Activated CD8-positive, alpha-beta memory T cell treated with anti-CD3 and anti-CD28 coated beads, Interleukin-2, amount 50 U/mL, for 1 hour (primary cell): Measurements from ENCODE around the gene STX1A.
"Not testable (repeated sequence)": the region's sequence is repeated elsewhere in the genome, so short reads cannot be mapped to it uniquely, and the experiment has no call there.

Source experiments
- DNase-seq: peaks from one replicate; pipeline ENCODE4 v3.0.0-alpha.2; 2020; ENCODE audit errors: extremely low read depth

STX1A gene

DNA sequence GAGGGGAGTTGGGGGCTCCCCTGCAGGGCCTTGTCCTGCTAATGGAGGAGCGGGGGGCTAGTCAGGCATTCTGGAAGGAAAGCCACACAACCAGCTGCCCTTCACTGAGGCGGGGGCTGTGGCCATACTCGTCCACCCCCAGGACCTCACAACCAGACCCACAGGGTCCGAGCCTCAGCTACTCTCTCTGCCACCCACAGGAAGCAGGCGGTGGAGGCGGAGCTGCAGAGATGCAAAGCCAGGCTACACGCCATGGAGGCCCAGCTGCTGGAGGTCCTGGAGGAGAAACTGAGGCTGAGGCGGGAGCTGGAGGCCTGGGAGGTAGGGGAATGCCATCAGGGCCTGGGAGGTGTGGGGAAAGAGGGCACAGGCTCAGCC lies 16.0 kb upstream of the STX1A start:
- DNase-seq = no peak

DNA sequence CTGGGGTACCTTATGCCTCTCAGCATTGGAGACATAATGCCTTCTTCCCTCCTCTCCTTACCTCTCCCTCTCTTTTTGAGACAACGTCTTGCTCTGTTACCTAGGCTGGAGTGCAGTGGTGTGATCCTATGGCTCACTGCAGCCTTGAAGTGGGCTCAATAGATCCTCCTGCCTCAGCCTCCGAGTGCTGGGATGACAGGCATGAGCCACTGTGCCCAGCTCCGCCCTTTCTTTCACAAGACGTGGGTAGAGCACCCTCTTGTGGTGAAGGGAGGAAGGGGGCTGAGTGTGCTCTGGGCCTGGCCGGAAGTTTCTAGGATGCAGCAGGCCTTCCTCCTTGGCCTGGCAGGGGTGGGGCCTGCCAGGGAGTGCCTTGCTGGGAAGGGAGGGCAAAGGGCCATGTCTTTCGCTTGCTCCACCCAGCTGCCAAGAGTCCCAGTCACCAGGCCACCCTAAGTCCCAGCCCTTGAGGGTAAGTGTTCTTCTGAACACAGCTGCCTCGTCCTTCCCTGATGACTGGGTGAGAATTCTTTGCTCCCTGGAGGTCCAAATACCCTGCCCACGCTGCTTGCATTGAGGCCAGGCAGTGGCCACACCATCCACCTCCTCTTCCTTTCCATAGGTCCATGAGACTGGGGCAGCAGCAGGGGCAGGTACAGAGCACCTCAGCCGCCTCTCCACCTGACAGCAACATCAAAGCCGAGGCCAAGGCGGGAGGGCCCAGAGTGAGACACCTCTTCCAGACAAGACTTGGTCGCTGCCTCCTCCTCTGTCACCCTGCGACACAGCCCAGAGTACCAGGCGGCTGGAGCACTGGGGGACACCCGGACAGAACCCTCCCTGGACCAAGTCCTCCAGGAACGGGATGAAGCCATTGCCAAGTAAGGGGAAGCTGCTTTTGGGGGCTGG lies 15.4 kb upstream of the STX1A start:
- peak; percentile 66 for DNase-seq

DNA sequence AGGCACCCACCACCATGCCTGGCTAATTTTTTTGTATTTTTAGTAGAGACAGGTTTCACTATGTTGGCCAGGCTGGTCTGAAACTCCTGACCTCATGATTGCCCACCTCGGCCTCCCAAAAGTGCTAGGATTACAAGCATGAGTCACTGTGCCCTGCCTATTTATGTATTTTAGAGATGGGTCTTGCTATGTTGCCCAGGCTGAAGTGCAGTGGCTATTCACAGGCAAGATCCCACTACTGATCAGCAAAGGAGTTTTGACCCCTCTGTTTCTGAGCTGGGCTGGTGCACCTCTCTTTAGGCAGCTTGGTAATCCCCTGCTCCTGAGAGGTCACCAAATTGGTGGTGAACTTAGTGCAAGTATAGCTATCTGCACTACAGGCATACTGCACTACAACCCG lies 12.9 kb upstream of the STX1A start:
- no peak for DNase-seq

DNA sequence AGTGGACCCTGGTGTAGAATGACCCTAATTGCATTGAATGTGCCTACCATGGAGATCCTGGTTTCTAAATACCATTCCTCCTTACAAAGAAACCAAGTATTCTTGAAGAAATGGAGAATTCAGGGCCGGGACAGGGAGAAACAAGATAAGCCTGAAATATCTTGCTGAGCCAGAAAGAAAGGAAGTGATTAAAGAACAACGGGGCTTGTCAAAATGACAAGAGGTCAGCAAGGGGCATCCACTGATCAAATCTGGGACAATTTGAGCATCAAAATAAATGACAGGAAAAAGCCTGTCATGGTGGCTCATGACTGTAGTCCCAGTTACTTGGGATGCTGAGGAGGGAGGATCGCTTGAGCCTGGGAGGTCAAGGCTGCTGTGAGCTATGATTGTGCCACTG lies 11.0 kb upstream of the STX1A start:
- DNase-seq = no peak

DNA sequence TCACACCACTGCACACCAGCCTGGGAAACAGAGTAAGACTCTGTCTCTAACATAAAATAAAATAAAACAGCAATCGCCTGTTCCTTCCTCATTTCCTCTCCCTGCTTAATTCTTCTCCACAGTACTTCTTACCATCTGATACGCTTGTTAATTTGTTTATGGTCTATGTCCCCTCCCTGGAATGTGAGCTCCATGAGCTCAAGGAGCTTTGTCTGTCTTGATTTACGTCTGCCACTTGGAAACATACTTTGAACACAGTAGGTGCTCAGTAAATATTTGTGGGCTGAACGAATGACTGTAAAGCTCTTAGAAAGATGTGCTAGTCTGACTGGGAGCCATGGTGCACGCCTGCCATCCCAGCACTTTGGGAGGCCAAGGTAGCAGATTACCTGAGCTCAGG lies 9.1 kb upstream of the STX1A start:
- DNase-seq = no peak

DNA sequence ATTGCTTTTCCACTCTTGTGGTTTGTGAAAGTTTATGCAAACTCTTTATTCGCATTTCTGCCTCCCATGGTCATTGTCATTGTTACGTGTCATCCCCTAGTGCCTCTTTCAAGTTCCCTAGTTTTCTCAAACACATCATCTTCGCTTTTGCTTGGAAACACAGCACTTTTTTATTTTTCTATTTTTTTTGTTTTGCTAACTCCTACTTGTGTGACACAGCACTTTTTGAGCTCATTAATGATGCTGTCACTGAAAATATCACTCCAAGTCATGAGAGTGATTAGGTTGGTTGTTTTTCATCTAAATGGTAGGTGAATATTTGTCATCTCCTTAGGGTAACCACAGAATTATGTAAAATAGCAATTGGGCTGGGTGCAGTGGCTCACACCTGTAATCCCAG lies 8.5 kb upstream of the STX1A start:
- DNase-seq = no peak

DNA sequence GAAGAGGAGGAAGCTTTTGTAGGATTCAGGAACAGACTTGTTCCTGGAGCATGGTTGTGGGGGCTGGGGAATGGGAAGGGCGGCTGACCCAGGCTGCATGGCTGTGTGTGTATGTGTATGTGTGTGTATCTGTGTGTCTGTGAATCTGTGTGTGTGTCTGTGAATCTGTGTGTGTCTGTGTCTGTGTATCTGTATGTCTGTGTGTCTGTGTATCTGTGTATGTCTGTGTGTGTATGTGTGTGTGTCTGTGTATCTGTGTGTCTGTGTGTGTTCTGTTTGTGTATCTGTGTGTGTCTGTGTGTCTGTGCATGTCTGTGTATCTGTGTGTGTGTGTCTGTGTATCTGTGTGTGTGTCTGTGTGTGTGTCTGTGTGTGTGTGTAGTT lies 6.6 kb upstream of the STX1A start:
- DNase-seq = no peak

DNA sequence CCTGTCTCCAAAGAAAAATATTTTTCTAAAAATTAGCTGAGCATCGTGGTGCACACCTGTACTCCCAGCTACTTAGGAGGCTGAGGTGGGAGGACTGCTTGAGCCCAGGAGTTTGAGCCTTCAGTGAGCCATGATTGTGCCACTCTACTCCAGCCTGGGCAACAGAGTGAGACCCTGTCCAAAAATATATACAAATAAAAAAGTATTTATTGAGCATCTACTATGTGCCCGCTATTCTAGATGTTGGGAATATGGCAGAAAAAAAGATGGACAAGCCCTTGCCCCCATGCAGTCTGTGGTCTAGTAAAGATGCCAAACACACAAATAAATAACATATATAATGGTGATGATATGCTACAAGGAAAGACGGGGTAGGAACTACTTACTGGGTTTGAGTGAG lies 4.3 kb upstream of the STX1A start:
- DNase-seq = no peak

DNA sequence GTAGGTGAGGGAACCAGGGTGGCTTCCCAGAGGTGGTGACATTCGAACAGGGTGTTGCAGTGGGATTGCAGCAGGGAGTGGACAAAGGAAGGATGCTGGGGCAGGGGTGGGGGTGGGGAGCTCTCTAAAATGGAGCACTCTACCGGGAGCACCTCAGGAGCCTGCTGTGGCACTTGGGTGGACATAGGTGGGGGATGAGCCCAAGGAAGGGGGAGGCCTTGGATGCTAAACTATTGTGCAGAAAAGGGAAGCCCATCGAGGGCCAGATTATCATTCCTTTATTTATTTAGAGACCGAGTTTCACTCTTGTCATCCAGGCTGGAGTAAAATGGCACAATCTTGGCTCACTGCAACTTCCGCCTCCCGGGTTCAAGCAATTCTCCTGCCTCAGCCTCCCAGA lies 3.3 kb upstream of the STX1A start:
- DNase-seq = no peak

DNA sequence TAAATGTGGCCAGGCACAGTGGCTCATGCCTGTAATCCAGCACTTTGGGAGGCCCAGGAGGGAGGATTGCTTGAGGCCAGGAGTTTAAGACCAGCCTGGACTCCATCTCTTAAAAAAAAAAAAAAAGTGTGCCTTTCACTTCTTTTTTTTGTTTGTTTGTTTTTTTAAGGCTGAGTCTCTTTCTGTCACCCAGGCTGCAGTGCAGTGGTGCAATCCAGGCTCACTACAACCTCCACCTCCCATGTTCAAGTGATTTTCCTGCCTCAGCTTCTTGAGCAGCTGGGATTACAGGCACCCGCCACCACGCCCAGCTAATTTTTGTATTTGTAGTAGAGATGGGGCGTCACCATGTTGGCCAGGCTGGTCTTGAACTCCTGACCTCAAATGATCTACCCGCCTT lies 2.7 kb upstream of the STX1A start:
- DNase-seq = not testable (repeated sequence)

DNA sequence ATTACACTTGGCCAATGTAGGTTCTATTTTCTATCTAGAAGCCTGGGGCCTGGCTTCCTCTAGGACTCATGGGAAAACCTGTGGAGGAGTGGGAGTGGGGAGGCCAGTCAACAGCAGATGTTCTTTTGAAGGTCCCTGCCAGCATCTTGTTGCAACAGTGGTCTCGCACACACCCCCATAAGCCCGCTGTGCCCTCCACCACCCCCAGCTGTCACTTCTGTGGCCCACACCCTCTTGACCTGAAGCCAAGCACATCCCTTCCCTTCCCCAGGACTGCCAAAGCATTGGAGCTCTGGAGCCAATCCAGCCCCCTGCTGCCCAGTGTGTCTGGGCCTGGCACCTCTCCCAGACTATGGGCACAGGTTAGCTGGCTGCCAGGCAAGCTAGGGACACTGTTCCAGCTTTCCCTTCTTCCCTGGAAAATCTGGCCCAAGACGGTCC lies 1.9 kb upstream of the STX1A start:
- no peak for DNase-seq

DNA sequence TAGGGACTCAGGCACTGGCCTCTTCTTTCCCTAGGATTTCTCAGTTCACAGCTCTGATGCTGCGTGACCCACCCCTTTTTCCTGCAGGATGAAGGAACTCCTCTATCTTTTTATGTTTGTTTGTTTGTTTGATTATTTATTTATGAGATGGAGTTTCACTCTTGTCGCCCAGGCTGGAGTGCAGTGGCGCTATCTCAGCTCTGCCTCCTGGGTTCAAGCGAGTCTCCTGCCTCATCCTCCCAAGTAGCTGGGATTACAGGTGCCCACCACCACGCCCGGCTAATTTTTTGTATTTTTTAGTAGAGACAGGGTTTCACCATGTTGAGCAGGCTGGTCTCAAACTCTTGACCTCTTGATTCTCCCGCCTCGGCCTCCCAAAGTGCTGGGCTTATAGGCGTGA lies 974 bp upstream of the STX1A start:
- DNase-seq = not testable (repeated sequence)

DNA sequence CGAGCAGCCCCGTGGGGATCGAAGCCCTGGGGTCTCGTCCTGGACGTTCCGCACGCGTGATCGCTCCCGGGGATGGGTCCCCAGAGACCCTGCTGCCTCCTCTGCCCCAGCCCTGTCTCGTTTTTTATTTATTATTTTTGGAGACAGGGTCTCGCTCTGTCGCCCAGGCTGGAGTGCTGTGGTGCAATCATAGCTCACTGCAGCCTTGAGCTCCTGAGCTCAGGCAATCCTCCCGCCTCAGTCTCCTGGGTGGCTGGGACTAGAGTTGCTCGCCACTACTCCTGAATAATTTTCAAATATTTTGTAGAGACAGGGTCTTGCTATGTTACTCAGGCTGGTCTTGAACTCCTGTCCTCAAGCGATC lies 319 bp upstream of the STX1A start:
- DNase-seq = no peak

DNA sequence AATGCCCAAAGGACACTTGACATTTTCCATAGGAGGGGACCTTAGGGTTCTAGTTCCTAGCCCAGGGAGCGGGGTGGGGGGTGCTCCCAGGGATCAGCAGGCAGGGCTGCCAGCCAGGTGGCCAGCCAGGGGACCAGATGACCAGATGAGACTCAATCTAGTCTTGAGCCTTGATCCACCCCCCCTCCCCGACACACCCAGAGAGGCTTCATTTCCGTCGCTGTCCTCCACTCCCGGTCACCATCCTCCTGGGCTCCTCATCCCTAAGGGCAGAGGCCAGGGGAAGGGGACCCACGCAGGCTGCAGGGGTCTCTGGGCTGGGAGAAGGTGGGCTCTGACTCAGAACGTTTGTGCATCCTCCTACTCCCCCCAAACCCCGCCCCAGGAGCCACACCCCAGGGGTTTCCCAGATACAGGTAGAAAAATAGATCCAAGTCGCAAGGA lies 1.0 kb downstream of the STX1A start:
- DNase-seq = no peak

DNA sequence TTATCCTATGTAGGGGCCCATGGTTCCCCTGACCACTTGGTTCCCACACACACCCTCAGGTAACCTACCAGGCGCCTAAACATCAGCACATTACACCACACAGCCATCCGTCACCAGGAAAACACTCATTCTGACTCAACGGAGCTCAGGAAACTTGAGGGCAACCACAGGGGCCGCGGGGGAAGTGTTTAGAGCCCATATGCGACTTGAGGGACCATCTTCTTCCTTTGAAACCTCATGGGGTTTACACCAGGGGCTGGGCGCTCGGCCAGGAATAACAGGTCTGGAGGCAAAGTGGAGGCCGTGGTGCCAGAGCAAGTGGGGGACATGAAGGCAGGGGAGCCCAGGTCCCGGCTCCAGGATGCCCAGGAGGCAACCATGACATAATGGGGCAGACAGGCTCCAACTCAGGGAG lies 1.5 kb downstream of the STX1A start:
- DNase-seq = peak; percentile 62

DNA sequence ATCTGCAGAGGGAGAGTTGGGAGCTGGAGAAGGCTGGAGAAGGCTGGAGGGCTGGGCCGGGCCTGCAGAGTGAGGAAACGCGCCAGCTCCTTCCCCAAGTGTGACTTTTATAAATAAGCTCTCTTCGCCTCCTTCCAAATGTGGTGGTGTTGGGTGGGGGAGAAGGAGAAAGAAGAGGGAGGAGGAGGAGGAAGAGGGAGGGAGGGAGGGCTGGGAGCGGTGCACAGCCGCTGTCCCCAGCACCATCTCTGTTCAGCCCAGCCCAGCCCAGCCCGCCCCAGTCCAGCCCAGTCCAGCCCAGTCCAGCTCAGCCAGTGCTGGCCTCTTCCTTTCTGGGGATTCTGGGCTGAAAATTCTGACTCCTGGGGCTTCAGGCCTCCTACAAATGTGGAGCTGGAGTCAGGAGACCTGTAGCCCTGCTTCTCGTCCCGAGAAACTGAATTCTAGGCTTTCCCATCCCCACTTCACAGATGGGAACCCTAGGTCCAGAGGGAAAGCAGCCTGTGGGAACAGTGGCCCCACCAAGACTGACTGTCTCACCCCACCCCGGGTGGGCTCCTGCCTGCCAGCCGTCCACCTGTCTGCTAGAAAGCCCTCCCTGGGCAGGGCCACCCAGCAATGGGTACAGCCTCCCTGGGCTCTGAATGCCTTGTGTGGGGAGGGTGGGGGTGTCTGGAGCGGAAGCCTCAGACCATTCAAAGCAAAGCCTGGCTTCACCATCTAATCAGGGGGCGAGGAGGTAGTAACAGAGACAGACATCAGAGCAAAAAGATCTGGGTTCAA lies 2.3 kb downstream of the STX1A start:
- no peak for DNase-seq

DNA sequence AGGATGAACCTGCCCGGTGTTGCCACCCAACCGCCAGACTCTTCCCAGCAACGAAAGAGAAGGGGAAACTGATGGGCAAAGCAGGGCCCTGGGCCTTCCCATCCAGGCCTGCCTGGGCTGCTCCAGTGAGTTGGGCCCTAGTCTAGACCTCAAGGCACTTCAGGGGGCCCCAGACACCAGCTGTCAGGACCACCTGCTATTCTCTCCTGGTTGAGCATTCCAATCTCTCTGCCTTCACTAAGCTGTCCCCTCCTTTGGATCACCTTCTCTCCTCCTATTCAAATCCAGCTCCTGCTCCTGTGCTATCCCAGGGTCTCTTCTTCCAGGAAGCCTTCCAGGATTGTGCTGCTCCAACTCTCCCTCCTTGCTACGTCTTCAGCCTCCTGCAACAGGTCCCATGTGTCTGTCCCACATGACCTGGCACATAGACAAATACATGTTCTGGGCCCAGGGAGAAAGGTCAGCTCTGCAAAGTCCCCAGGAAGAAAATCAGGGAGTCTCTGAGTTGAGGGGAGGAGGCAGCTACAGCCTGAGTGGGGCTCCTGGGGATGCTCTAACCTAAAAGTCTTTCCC lies 3.1 kb downstream of the STX1A start:
- DNase-seq = no peak

DNA sequence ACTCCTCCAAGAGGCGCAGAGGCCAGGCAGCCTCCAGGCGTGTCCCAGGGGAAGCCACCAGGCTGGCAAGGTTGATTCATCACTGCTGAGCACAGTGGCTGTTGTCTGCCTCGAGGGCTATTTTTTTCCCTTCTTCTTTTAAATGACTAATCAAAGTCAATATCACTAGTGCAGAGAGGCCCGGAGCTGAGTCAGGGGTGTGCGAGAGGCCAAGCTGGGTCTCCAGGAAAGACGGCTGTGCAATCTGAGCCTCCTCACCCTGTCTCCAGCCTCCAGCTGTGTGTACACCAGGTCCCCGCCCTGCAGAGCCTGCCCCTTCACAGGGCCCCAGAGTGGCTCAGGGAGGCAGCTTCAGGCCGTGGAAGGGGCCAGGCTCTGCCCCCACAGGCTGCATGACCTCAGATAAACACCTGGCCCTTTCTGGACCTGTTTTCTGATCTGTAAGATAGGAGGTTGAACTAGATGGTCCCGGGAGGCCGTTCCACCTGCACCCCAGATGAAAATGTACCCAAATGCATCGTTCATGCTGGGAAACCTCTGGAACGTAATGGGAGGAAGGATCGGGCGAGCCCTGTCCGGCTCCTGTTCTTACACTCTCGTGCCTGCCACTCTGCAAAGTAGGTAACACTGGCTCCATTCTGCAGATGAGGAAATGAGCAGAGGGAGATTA lies 3.7 kb downstream of the STX1A start:
- DNase-seq = no peak

DNA sequence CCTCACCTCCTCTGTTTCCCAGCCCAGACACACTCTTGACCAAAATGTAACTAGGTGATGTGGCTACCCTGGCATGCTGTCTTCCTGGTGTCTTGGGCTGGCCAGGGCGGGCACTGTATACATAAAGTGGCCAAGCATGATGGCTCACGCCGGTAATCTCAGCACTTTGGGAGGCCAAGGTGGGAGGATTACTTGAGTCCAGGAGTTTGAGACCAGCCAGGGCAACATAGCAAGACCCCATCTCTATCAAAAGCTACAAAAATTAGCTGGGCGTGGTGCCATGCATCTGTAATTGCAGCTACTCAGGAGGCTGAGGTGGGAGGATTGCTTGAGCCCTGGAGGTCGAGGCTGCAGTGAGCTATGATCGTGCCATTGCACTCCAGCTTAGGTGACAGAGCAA lies 6.2 kb downstream of the STX1A start:
- DNase-seq = not testable (repeated sequence)

DNA sequence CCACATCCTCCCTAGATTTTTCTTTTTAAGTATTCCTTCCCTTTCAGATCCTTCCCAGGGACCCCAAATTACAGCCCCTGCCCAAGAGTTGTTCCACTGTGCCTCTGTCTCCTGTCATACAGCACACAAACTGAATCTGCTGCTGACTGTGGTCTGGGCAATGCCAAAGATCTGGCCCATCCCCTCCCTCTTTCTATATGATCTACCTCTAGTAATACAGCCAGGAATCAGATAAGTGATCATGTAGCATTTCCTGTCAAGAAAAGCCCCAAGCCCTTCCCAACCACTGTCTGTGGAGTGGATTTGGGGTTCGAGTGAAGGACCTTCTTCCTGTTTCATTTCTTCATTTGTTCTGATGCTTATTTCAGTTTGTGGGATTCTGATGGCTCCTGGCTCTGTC lies 6.7 kb downstream of the STX1A start:
- no peak for DNase-seq

DNA sequence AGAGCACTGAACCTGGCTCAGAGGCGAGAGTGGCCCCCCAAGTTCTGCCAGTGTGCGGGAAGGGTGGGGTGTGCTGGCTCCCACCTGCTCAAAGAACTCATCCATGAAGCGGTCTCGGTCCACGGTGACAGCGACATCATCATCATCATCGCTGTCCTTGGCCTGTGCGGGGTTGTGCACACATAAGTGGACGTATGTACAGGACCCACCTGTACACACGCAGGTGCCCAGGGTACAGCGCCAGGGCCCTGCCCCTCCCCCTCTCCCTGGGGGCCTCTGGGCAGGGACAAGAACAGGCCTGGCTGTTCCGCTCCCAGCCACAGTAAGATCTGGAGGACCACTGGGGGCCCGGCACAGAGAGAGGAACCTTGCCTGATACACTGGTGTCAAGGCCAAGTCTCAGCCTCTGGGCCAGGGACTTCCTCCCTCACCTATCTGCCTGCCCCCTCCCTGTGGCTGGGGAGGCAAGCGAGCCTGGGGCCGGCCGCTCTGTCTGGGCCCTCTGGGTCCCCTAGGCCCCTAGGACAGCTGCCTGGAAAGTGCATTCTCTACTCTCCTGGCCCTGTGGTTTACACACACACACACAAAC lies 10.4 kb downstream of the STX1A start:
- DNase-seq = no peak
